ENCODE results near the gene CEP55.

DNA sequence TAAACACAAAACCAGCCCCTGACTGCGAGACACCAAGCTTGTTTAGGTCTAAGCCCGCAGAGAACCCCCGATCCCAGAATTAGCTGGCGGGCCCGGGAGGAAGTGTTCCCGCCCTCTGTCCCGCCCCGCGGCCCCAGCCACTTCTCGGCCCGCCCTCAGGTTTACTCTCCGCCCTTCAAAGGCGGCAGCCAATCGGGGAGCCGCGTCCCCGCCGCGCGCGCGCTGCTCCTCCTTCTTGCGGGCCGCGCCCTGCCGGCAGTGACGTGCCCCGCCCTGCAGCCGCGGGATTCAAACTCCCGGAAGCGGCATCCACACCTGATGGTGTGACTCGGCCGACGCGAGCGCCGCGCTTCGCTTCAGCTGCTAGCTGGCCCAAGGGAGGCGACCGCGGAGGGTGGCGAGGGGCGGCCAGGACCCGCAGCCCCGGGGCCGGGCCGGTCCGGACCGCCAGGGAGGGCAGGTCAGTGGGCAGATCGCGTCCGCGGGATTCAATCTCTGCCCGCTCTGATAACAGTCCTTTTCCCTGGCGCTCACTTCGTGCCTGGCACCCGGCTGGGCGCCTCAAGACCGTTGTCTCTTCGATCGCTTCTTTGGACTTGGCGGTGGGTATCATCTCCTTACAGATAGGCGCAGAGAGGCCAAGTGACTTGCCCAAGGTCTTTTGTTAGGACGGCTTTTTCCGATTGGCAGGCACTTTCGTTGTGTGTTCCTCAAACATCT, at the start of gene CEP55:
- TF ChIP-seq, protein P1, sequence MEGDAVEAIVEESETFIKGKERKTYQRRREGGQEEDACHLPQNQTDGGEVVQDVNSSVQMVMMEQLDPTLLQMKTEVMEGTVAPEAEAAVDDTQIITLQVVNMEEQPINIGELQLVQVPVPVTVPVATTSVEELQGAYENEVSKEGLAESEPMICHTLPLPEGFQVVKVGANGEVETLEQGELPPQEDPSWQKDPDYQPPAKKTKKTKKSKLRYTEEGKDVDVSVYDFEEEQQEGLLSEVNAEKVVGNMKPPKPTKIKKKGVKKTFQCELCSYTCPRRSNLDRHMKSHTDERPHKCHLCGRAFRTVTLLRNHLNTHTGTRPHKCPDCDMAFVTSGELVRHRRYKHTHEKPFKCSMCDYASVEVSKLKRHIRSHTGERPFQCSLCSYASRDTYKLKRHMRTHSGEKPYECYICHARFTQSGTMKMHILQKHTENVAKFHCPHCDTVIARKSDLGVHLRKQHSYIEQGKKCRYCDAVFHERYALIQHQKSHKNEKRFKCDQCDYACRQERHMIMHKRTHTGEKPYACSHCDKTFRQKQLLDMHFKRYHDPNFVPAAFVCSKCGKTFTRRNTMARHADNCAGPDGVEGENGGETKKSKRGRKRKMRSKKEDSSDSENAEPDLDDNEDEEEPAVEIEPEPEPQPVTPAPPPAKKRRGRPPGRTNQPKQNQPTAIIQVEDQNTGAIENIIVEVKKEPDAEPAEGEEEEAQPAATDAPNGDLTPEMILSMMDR (optimal IDR thresholded peaks at IDR 0.05 in 1 of 3, IDR thresholded peaks at IDR 0.05 in 1 of 3, conservative IDR thresholded peaks at IDR 0.05 in 1 of 3; ENCODE audit: extremely low read depth in 1 of 3, insufficient read depth in 2 of 3, low read length in 3 of 3), result no peak
- no peak for TF ChIP-seq EZH2 (IDR thresholded peaks at IDR 0.05; ENCODE audit: low read length)

Measured in keratinocyte (primary cell).